Stimulated activated CD4-positive, alpha-beta T cell treated with anti-CD3 and anti-CD28 coated beads, Interleukin-1b, Interleukin-23, amount 100 ng/mL, for 48 hours (primary cell): Measurements from ENCODE around the gene GTSF1L.
"Not testable (repeated sequence)": the region's sequence is repeated elsewhere in the genome, so short reads cannot be mapped to it uniquely, and the experiment has no call there.

Experiments used
- DNase-seq: peaks from one replicate; pipeline ENCODE4 v3.0.0-alpha.2; 2020

GTSF1L gene

GRCh38 chr20:43726811-43727338 lies at the start of gene GTSF1L:
TSS of gene GTSF1L (minus strand) at chr20:43727002. CDS start at chr20:43726694, 308 bp downstream.
- no peak for DNase-seq

- DNase-seq, result no peak
Measured at GRCh38 chr20:43774754-43775153, 48.0 kb upstream of the GTSF1L start.

- DNase-seq, result no peak
Measured at GRCh38 chr20:43771503-43772190, 44.8 kb upstream of the GTSF1L start.

DNA sequence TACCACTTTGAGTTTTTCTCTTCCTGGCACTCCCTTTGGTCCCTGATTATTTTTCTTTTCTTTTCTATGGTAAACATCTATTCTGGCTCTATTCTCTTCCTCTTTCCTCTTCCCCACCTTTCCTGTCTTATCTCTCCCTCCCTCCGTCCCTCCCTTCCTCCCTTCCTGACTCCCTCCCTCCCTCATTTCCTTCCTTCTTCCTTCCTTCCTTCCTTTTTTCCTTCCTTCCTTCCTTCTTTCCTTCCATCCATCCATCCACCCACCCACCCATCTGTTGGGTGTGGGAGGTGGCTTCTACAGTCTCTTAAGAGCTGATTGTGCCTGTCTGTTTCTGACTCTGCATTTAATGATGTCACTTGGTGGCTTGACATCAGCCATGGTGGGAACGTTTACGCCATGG lies 43.5 kb upstream of the GTSF1L start:
- no peak for DNase-seq

DNA sequence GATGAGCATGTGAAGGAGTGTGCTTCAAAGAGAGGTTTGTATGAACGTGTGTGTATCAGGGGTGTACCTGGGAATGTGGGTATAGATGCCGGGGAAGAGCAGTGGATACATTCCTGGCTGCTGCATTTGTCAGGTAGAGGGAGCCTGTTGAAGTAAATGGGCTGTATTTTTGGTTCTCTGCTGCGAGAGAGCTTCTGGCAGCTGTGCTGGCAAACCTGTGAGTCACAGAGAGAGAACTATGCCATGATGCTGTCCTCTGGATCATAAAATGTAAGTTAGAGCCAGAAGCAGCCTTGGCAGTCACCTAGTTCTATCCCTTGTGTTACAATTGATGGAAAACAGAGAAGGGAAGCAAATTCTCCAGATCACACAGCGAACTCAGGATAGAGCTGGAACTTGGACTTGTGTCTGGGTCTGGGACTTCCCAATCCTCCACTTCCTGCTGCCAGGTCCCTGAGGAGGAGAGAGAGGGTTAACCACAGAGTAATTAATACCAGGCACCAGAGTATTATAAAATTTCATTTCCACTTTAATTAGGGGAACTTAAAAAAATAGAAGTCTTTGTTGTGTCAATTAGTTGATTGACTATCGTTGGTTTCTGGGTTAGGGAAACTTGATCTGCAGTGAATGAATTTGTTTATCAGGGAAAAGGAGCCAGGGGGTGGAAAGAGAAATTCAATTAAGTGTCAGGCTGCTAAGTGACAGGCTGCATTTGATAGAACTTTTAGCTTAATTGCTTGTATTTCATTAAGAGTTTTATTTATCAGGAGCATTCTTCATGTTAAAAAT lies 41.1 kb upstream of the GTSF1L start:
- no peak for DNase-seq

GRCh38 chr20:43766917-43767316 lies 40.1 kb upstream of the GTSF1L start:
- DNase-seq, result no peak

DNA sequence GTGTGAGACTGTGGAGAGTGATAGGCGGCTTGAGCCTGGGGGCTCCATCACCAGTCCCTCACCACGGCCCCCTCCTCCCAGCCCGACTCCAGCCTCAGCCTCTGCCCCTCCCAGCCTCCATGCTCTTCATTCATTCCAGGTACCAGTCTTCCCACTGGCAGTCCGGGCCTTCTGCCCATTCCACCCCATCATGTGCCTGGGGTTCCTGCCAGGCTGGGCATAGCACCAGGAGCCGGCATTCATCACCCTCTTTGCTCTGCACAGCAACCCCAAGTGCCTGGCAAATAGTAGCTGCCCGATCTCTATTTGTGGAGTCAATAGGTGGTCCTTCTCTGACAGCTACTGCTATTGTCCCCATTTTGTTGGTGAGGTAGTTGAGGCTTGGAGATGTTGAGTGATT lies 39.6 kb upstream of the GTSF1L start:
- no peak for DNase-seq

GRCh38 chr20:43765916-43766315 lies 39.1 kb upstream of the GTSF1L start:
- DNase-seq, result no peak

GRCh38 chr20:43762911-43763310 lies 36.1 kb upstream of the GTSF1L start:
- no peak for DNase-seq

- DNase-seq, result no peak
Measured at GRCh38 chr20:43761386-43762340, 34.9 kb upstream of the GTSF1L start.

DNA sequence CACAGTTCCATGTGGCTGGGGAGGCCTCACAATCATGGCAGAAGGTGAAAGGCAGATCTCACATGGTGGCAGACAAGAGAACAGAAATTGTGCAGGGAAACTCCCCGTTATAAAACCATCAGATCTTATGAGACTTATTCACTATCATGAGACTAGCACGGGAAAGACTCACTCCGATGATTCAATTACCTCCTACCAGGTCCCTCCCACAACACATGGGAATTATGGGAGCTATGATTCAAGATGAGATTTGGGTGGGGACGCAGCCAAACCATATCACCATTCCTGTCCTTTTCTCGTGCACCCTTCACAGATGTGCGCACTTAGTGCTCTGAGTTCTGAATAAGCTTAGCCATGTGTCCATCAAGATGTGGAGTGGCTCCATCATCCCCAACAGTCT lies 31.1 kb upstream of the GTSF1L start:
- not testable (repeated sequence) for DNase-seq

- no peak for DNase-seq
Measured at GRCh38 chr20:43755851-43756250, 29.0 kb upstream of the GTSF1L start.

DNA sequence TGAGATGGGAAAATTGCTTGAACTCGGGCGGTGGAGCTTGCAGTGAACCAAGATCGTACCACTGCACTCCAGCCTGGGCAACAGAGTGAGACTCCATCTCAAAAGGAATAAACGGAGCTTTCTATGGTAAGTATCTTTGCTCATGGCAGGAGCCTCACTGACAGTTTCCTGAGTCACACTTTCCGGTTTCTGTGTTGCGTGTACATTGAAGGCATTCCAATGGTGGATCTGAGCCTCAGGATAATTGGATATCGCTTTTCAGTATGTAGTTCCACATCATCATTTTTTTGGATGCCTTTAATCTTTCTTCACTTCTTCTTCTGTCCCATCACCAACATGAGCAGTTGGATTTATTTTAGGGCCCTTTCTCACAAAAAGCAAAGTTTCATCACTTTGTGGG lies 28.6 kb upstream of the GTSF1L start:
- no peak for DNase-seq

- DNase-seq, result peak; percentile 44
Measured at GRCh38 chr20:43752561-43753301, 25.9 kb upstream of the GTSF1L start.

DNA sequence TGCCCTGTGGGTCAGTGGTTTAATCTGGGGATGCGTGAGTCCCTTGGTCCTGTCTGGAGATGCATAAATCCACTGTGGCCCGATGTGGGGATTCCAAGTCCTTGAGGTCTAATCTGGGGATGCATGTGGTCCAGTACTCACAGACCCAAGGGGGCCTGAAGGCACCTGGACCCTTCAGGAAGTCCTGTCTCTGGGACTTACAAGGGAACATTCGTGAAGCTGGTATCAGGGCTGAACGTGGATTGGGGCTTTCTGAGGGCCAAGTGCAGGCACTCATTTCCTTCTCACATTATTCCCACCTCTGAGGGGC lies 25.2 kb upstream of the GTSF1L start:
- no peak for DNase-seq

- DNase-seq, result peak; percentile 81
Measured at GRCh38 chr20:43751167-43752050, 24.6 kb upstream of the GTSF1L start.

DNA sequence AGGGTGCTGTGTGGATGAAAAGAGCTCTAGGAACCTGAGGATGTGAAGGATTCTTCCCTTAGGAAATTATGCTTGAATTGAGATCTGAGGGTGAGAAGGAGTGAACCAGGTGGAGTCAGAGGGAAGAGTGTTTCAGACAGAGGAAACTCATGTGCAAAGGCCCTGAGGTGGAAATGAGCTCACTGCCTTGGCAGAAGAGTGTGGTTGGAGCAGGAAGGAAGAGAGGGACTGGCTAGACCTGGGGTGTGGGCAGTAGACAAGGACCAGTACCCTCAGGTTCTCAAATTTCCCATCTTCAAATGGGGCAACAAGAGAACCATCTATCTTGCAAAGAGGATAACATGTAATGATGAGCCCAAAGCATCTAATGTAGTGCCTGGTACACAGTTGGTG lies 24.0 kb upstream of the GTSF1L start:
- DNase-seq, result no peak

DNA sequence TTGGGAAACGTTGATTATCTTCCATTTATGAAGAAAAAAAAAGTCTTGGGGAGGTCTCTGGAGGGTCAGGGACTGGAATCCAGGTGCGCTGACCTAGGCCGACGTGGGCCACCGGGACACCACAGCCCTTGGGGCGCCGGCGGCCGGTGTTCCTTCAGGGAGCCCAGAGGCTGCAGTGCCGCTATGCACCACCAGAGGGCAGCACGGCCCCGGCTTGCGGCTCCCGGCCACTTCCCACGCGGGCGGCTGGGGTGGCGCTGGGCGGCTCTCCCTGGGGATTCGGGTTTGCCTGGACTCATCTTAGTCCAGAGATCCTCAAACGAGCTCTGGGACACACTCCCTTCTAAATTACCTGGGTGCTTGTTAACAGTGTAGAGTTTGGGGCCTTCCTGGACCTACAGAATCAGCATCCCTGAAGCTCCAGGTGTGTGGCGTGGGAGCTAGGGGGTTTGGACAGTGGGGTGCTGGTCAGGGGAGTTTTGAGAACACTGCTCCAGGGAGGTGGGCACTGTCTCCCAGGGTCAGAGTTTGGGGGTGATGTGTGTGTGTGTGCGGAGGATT lies 23.0 kb upstream of the GTSF1L start:
- DNase-seq, result peak; percentile 84

DNA sequence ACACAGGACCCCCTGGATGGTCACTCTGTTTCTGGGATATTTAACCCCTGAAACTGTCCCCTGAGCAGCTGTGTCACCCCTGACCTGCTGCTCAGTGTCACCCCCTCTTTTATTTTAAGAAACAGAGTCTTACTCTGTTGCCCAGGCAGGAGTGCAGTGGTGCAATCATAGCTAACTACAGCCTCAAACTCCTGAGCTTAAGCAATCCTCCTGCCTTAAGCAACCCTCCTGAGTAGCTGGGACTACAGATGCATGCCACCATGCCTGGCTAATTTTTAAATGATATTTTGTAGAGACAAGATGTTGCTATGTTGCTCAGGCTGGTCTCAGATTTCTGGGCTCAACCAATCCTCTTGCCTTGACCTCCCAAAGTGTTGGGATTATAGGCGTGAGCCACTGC lies 21.5 kb upstream of the GTSF1L start:
- DNase-seq, result no peak

- no peak for DNase-seq
Measured at GRCh38 chr20:43746344-43747137, 19.7 kb upstream of the GTSF1L start.
